ENCODE measurements around the gene NRROS.
A peak's percentile ranks its signal among the peaks of the same experiment; 100 is the strongest.

NRROS gene

GRCh38 chr3:196643761-196644160 is 4.3 kb downstream of the NRROS start:
- in situ Hi-C loops (cut with HindIII; ENCODE audit: low pct_unique_long_range_greater_than_20kb, low sequenced_read_pairs), result no loop called here
- TF ChIP-seq JUND (IDR thresholded peaks at IDR 0.05; ENCODE audit: low read depth), result no peak
- DNase-seq (ENCODE audit: low read depth in 1 of 2, low spot score in 1 of 2), result no peak

GRCh38 chr3:196645096-196645495 is 5.6 kb downstream of the NRROS start:
- DNase-seq (ENCODE audit: low read depth in 1 of 2, low spot score in 1 of 2), result no peak
- in situ Hi-C loops (cut with HindIII; ENCODE audit: low pct_unique_long_range_greater_than_20kb, low sequenced_read_pairs), result no loop called here
- TF ChIP-seq JUND (IDR thresholded peaks at IDR 0.05; ENCODE audit: low read depth), result no peak

GRCh38 chr3:196645897-196646665 is 6.6 kb downstream of the NRROS start:
- in situ Hi-C loops (cut with HindIII; ENCODE audit: low pct_unique_long_range_greater_than_20kb, low sequenced_read_pairs), result no loop called here
- no peak for TF ChIP-seq JUND (IDR thresholded peaks at IDR 0.05; ENCODE audit: low read depth)
- no peak for DNase-seq (ENCODE audit: low read depth in 1 of 2, low spot score in 1 of 2)

- TF ChIP-seq JUND (IDR thresholded peaks at IDR 0.05; ENCODE audit: low read depth), result no peak
- no peak for DNase-seq (ENCODE audit: low read depth in 1 of 2, low spot score in 1 of 2)
Measured at GRCh38 chr3:196646666-196647216, 7.2 kb downstream of the NRROS start.

DNA sequence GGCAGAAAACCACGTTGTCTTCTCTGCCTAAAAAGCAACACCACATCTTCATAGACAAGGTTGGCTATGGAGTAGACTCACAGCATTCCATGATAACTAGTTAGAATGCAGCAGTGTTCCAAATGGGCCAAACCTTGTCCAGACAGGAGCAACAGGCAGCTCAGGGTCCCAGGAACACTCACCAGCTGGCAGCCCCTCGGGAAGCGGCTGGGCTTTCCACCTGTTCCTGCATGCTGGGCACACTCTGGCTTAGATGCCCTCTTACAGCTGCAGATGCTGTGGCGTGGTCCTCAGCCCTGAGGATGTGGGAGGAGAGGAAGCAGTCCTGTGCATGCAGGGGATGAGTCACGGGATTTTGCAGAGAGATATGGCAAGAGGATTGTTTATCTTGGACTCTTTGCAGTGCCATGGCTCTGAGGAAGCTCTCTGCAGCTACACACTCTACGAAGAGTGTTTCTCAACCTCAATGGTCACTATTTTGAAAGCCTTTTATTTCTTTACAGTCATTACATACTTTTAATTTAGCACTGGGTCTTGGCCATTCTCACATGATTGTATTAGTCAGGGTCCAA is 11.3 kb downstream of the NRROS start:
- in situ Hi-C loops (cut with HindIII; ENCODE audit: low pct_unique_long_range_greater_than_20kb, low sequenced_read_pairs), result no loop called here
- DNase-seq (ENCODE audit: low read depth in 1 of 2, low spot score in 1 of 2), result peak; percentile 48 to 79
- no peak for TF ChIP-seq JUND (IDR thresholded peaks at IDR 0.05; ENCODE audit: low read depth)

More at GRCh38 chr3:196646666-196647216, 7.2 kb downstream of the NRROS start:
- in situ Hi-C loops (cut with HindIII; ENCODE audit: low pct_unique_long_range_greater_than_20kb, low sequenced_read_pairs), result no loop called here

GRCh38 chr3:196651819-196652218 is 12.3 kb downstream of the NRROS start:
- in situ Hi-C loops (cut with HindIII; ENCODE audit: low pct_unique_long_range_greater_than_20kb, low sequenced_read_pairs), result no loop called here
- no peak for TF ChIP-seq JUND (IDR thresholded peaks at IDR 0.05; ENCODE audit: low read depth)
- DNase-seq (ENCODE audit: low read depth in 1 of 2, low spot score in 1 of 2), result peak in 1 of 2 experiments; percentile 43

DNA sequence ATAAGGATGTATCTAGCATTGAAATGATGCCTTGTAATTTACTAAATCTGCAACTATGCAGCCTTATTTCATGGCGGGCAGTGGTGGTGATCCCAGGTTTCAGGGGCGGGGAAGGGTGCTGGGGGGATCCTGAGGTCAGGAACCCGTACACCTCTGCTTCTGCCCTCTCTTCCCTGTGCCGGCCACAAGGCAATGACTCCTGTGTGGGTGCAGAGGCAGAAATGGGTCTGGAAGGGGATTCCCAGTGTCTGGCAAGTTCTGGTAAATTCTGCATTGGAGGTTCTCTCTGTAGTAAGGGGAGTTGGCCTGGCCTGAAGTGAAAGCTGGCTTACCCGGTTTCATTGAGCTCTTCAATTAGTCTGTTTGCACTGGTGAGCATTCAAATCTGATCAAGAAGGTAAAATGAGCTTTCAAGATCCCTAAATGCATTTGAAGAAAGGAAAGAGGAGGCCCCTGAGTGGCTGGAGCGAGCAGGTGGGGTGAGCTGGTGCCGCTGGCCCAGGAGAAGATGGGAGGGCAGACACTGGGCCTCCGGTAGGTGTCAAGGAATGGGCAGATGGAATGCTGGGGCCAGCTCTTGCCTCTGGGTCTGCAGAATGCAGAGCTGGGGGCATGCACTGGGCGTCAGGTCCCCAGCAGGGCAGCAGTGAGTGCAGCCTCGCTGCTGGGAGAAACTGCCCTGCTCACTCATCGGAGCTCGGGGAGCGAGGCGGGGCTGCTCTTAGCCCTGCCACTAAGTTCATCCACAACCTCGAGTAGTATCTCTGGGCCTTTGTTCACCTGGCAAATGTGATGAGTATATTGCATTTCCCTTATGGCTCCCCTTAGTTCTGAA is 13.7 kb downstream of the NRROS start:
- in situ Hi-C loops (cut with HindIII; ENCODE audit: low pct_unique_long_range_greater_than_20kb, low sequenced_read_pairs), result no loop called here
- TF ChIP-seq JUND (IDR thresholded peaks at IDR 0.05; ENCODE audit: low read depth), result no peak
- peak in 1 of 2 experiments; percentile 59 for DNase-seq (ENCODE audit: low read depth in 1 of 2, low spot score in 1 of 2)

- TF ChIP-seq JUND (IDR thresholded peaks at IDR 0.05; ENCODE audit: low read depth), result no peak
- no peak for DNase-seq (ENCODE audit: low read depth in 1 of 2, low spot score in 1 of 2)
- in situ Hi-C loops (cut with HindIII; ENCODE audit: low pct_unique_long_range_greater_than_20kb, low sequenced_read_pairs), result no loop called here
Measured at GRCh38 chr3:196654006-196654734, 14.7 kb downstream of the NRROS start.

DNA sequence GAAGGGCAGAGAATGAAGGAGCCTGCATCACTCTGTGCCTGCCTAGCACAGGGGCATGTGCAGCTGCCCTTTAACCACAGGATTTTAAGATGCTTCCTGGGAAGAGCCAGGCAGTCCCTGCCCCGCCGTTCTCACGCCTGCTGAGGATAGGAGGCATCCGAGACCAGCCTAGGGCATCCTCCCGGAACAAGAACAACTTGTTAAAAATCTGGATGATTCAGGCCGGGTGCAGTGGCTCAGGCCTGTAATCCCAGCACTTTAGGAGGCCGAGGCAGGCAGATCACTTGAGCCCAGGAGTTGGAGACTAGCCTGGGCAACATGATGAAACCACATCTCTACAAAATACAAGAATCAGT is 15.2 kb downstream of the NRROS start:
- DNase-seq (ENCODE audit: low read depth in 1 of 2, low spot score in 1 of 2), result no peak
- in situ Hi-C loops (cut with HindIII; ENCODE audit: low pct_unique_long_range_greater_than_20kb, low sequenced_read_pairs), result no loop called here
- no peak for TF ChIP-seq JUND (IDR thresholded peaks at IDR 0.05; ENCODE audit: low read depth)

DNA sequence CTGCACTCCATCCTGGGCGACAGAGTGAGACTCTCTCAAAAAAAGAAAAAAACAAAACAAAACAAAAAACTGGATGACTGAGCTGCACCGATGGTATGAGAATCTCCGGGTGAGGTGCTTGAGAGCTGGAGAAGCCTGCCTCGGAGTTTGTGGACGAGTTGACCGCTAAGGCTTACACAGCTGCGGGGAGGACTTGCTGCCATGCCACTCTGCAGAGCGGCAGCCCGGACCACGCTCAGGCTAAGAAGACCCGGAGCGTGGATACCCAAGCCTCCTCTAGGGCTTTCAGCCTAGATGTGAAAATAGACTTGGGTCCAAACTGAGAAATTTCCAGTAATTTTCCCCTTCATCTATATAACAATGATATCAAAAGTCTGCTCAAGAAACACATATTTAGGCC is 16.0 kb downstream of the NRROS start:
- no peak for DNase-seq (ENCODE audit: low read depth in 1 of 2, low spot score in 1 of 2)
- in situ Hi-C loops (cut with HindIII; ENCODE audit: low pct_unique_long_range_greater_than_20kb, low sequenced_read_pairs), result no loop called here
- no peak for TF ChIP-seq JUND (IDR thresholded peaks at IDR 0.05; ENCODE audit: low read depth)

- in situ Hi-C loops (cut with HindIII; ENCODE audit: low pct_unique_long_range_greater_than_20kb, low sequenced_read_pairs), result no loop called here
- TF ChIP-seq JUND (IDR thresholded peaks at IDR 0.05; ENCODE audit: low read depth), result no peak
- no peak for DNase-seq (ENCODE audit: low read depth in 1 of 2, low spot score in 1 of 2)
Measured at GRCh38 chr3:196656213-196656612, 16.7 kb downstream of the NRROS start.

DNA sequence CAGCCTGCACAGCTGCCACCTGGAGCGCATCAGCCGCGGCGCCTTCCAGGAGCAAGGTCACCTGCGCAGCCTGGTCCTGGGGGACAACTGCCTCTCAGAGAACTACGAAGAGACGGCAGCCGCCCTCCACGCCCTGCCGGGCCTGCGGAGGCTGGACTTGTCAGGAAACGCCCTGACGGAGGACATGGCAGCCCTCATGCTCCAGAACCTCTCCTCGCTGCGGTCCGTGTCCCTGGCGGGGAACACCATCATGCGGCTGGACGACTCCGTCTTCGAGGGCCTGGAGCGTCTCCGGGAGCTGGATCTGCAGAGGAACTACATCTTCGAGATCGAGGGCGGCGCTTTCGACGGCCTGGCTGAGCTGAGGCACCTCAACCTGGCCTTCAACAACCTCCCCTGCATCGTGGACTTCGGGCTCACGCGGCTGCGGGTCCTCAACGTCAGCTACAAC is 20.4 kb downstream of the NRROS start:
- TF ChIP-seq JUND (IDR thresholded peaks at IDR 0.05; ENCODE audit: low read depth), result no peak
- no peak for DNase-seq (ENCODE audit: low read depth in 1 of 2, low spot score in 1 of 2)
- in situ Hi-C loops (cut with HindIII; ENCODE audit: low pct_unique_long_range_greater_than_20kb, low sequenced_read_pairs), result no loop called here
